Stimulated activated CD8-positive, alpha-beta memory T cell treated with anti-CD3 and anti-CD28 coated beads, Interleukin-15, amount 100 ng/mL, for 48 hours (primary cell): ENCODE results near the gene MGAT3.

ENCODE experiments used
- DNase-seq, 2 donors: peaks; one replicate each; pipeline ENCODE4 v3.0.0-alpha.2; 2020; ENCODE audit warnings: low read depth in 2 of 2

Gene MGAT3

DNA sequence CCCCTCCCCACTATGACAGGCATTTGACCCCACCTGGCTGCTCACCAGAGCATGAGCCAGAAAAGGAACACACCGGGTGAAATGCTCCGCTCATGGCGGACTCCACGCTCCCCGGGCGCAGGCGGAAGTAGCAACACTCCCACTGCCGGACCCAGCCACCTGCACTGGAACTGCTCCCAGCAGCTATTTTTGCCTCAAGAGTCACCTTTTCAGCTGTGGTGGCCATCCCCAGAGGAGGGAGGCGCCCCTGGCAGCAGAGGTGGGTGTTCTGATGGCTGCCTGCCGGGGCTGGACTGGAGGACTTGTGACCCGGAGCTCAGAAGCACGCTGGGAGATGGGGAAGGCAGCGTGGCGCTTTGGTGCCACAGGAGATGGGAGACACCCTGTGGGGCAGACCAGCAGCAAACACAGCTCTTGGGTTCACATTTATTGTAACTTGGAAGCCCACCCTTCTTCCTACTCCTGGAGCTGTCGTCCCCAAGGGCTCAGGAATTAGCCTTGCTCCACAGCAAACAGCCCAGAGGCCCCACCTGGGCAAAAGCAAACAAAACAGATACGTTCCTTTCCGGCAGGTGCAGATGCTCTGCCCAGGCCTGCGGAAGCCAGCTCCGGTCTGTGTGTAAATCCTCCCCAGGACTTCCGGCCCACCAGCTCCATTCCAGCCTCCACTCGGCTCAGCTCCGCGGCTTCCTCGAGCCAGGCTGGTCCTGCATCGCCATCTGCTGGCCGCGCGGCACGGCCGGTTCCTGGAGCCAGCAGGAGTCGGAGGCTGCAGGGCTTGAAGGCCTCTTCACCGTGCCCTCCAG is 72.1 kb downstream of the MGAT3 start:
- DNase-seq: peak; percentile 83 to 85

DNA sequence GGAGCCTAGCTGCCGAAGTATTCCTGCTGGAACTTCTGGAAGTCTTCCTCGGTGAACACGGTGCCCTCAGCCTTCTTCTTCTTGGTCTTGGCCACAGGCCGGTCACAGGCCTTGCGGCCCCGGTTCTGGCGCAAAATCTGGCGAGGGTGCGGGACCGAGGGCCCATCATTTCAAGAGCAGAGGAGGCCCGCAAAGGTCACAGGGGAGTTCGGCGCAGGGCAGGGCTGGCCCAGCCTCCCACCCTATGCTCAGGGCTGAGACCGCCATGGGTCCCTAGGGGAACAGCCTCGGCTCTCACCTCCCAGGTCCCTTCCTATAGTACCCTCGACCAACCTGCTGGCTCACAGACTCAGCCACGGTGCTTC is 72.7 kb downstream of the MGAT3 start:
- no peak for DNase-seq

DNA sequence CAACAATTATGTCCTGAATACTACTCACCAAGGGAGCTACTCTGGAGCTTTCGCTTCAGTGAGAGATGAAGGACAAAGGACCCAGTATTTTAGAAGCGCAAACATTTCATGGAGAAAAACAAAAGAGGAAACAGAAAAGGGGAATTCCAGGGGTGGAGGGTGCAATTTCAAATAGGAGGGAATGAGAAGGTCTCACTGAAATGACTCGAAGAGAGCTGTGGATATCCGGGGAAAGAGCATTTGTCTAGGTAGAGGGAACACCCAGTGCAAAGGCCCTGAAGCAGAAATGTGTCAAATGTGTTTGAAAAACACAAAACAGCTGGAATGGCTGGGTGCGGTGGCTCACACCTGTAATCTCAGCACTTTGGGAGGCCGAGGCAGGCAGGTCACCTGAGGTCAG is 73.3 kb downstream of the MGAT3 start:
- DNase-seq: no peak

- DNase-seq: no peak
These were observed 74.0 kb downstream of the MGAT3 start for GRCh38 chr22:39530692-39531331.

- peak; percentile 99 for DNase-seq
These were observed 75.6 kb downstream of the MGAT3 start, which contains the start of gene RPS19BP1 for GRCh38 chr22:39532215-39533073. RPS19BP1 (minus strand) TSS chr22:39532748; CDS start chr22:39532738, 10 bp downstream.

DNA sequence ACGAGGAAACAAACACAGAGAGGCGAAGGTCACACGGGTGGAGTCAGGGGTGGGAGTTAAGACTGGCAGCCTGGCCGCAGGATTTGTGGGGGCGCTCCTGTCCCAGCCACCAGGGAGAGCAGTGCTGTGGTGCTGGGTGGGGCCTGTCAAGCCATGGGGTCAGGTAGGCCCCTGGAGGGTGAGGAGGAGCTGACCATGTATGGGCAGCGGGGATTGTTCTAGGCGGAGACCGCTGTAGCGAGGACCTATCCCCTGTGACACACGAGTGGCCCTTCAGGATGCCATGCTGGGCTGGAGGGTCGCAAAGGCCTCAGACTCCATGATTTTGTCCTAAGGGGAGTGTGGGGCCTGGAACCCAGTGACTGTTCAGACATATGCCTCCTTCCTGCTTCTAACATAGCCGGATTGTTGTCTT is 77.3 kb downstream of the MGAT3 start:
- DNase-seq: no peak

GRCh38 chr22:39534591-39535356 is 78.0 kb downstream of the MGAT3 start:
- peak; percentile 63 to 70 for DNase-seq

DNA sequence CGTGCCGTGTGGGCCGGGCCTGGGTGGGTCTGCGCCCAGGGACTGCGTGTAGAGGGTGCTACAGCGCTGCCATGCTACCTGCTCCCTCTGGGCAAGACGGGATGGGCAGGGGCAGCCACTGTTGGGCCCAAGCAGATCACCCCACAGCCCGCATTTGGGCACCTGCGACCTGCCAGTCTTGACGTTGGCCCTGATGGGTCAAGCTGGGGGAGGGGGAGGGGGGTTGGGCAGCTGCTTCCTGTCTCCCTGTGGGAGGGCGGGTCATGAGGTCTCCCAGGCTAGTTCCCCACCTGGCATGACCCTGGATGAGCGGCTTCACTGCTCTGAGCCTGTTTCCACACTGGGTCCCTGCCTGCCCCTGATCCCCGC is 78.5 kb downstream of the MGAT3 start:
- no peak for DNase-seq

DNA sequence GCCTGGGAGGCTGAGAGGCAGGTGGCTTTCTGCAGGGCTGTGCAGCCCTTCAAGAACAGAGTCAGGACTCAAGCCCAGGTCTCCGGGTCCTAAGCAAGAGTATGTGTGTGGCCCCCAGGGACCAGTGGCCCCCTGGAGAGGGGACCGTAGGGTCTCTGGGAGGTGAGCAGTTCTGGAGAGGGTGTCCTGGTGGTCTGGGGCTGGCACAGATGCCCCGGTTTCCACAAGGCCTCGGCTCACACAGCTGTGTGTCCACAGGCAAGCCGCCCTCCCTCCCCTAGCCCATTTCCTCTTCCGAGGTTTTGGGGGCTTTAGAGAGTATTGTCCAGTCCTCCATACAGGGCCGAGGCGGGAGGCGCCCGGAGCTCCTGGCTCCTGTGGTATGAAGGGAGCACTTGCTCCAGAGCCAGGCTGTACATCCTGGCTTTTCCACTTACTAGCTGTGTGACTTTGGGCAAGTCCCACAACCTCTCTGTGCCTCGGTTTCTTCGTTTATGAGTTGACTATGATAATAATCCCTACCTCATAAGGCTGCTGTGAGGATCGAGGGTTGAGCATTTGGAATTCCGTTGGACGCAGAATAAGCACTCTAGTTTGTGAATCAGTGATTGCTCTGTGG is 79.1 kb downstream of the MGAT3 start:
- no peak for DNase-seq

- DNase-seq: no peak
These were observed 79.9 kb downstream of the MGAT3 start for GRCh38 chr22:39536711-39537110.

DNA sequence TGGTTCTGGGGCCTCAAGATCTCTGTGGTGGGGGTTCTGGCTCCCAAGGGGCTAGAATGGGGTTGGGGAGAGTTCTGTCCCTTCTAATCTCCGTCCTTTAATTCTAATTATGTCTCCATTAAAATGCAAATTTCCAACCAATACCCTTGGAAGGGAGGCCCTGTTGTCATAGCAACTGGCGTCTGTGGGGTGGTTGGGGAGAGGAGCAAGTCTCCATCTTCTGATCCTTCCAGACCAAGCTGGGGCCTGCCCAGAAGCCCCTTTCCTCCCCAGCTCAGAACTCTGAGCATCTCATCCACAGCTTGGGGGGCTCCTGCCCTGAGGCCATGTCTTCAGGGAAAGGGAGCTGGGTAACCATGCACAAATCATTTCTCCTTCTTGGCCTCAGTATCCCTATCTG is 81.2 kb downstream of the MGAT3 start:
- DNase-seq: no peak
